K562 (cell line): ENCODE results near the gene TBC1D20. TPM values are rescaled to one million over a fixed set of nuclear protein-coding genes. Genes with fewer than 3 reads are reported as not detected.

ENCODE experiments used
- ATAC-seq: fragments of 200-7000 bp; cut with Tn5 transposase; 3 replicates; pipeline ENCODE4 v1.9.1; 2020; ENCODE audit warnings: moderate library complexity
- BruUV-seq: library from RNA; stranded (reverse); fragments of 400-500 nt; replicated peaks from 2 replicates; lab custom pipeline; 2021; lab: Mats Ljungman, UMichigan
- CTCF ChIA-PET: fragments of 300-600 bp; formaldehyde crosslinking; extraction: SDS; loops from one replicate; lab custom pipeline; 2021; ENCODE audit warnings: low intra/inter-chr PET ratio; lab: Yijun Ruan, JAX
- POLR2A ChIA-PET: fragments of 300-600, 350-650 bp; sonication (Branson Sonifier 250); formaldehyde crosslinking; extraction: SDS; loops from one replicate; lab custom pipeline; 2021; ENCODE audit warnings: antibody characterized with exemption, inconsistent platforms; lab: Yijun Ruan, JAX
- DNase-seq, 4 experiments: peaks; one replicate each; pipeline versions ENCODE4 v3.0.0 to v3.0.0-alpha.2; 2011 to 2018; ENCODE audit warnings: low spot score in 3 of 4, mixed read lengths in 3 of 4; ENCODE audit errors: extremely low read depth in 1 of 4
- FAIRE-seq: peaks from 2 replicates; lab custom pipeline; 2011; peaks lifted over from hg19 to GRCh38; lab: Jason Lieb, UNC
- H2AFZ ChIP-seq: 2 replicates; pipeline ENCODE4 v1.6.0; 2011; ENCODE audit warnings: low read depth, low read length, control low read depth, inconsistent platforms
- H3K27ac ChIP-seq: fragments of 200-600 bp; 3 replicates; pipeline ENCODE4 v1.8.0; 2011; ENCODE audit warnings: low read depth, mild to moderate bottlenecking, control low read depth, inconsistent platforms, low read length, moderate library complexity, mixed read lengths; ENCODE audit errors: extremely low read depth
- H3K27me3 ChIP-seq, 2 experiments: fragments of 300-600 bp in 1 of 2; 2 replicates in 1 of 2; 3 replicates in 1 of 2; pipeline versions ENCODE4 v1.6.0 to v1.8.0; 2011; ENCODE audit warnings: inconsistent platforms in 2 of 2, low read length in 2 of 2, mild to moderate bottlenecking in 1 of 2, mixed read lengths in 1 of 2, moderate library complexity in 1 of 2; ENCODE audit not compliant: control insufficient read depth in 2 of 2, insufficient read depth in 2 of 2
- H3K36me3 ChIP-seq: fragments of 300-600 bp; 3 replicates; pipeline ENCODE4 v1.8.0; 2011; ENCODE audit warnings: mild to moderate bottlenecking, low read length, inconsistent platforms; ENCODE audit not compliant: control insufficient read depth, insufficient read depth
- H3K4me1 ChIP-seq, 2 experiments: fragments of 200-600 bp in 1 of 2; replicated peaks in 1 of 2; 2 replicates in 1 of 2; 3 replicates in 1 of 2; pipeline versions ENCODE4 v1.5.1 to v1.8.0; 2011; ENCODE audit warnings: inconsistent platforms in 2 of 2, low read length in 2 of 2, mild to moderate bottlenecking in 1 of 2, mixed read lengths in 1 of 2, moderate library complexity in 1 of 2; ENCODE audit not compliant: control insufficient read depth in 2 of 2, insufficient read depth in 2 of 2
- H3K4me2 ChIP-seq: 2 replicates; pipeline ENCODE4 v1.6.1; 2011; ENCODE audit warnings: low read length, control low read depth, inconsistent platforms, mixed read lengths; ENCODE audit not compliant: insufficient read depth
- H3K4me3 ChIP-seq: fragments of 200-600 bp; sonication (generic), shearing (Covaris generic); 2 replicates; pipeline ENCODE4 v1.5.1; 2016; ENCODE audit warnings: control low read depth, inconsistent platforms
- H3K79me2 ChIP-seq: fragments of 200-600 bp; 3 replicates; pipeline ENCODE4 v1.8.0; 2011; ENCODE audit warnings: low read length, inconsistent platforms; ENCODE audit not compliant: control insufficient read depth, insufficient read depth
- H3K9ac ChIP-seq, 2 experiments: 2 replicates each; pipeline versions ENCODE4 v1.6.0 to v1.6.1; 2011; ENCODE audit warnings: low read depth in 2 of 2, low read length in 2 of 2, control low read depth in 1 of 2, inconsistent platforms in 1 of 2, mild to moderate bottlenecking in 1 of 2, mixed read lengths in 1 of 2; ENCODE audit not compliant: insufficient read depth in 1 of 2
- H3K9me1 ChIP-seq: one replicate; pipeline ENCODE4 v1.6.0; 2011; ENCODE audit warnings: inconsistent platforms, mild to moderate bottlenecking, low read length, moderate library complexity; ENCODE audit not compliant: control insufficient read depth, insufficient read depth
- H3K9me3 ChIP-seq: replicated peaks from 2 replicates; pipeline ENCODE4 v1.5.1; 2011; ENCODE audit warnings: low read depth, low read length, inconsistent platforms; ENCODE audit not compliant: control insufficient read depth, insufficient read depth
- H4K20me1 ChIP-seq: replicated peaks from 2 replicates; pipeline ENCODE4 v1.6.1; 2011; ENCODE audit warnings: low read length, inconsistent platforms, mixed read lengths; ENCODE audit not compliant: control insufficient read depth, insufficient read depth
- ARID3A ChIP-seq: IDR thresholded peaks from 2 replicates; pipeline ENCODE4 v1.6.1; 2012; ENCODE audit warnings: low read depth, low read length, improper control_type of control experiment, borderline replicate concordance
- CREM ChIP-seq: IDR thresholded peaks from 2 replicates; pipeline ENCODE4 v1.6.1; 2014; ENCODE audit warnings: antibody characterized with exemption, low read depth
- GABPB1 ChIP-seq: sonication (generic); formaldehyde crosslinking; IDR thresholded peaks from 2 replicates; pipeline ENCODE4 v1.8.0; 2022; ENCODE audit warnings: mild to moderate bottlenecking, missing genetic modification reagents
- HNRNPL ChIP-seq: fragments of 200-400 bp; formaldehyde crosslinking; IDR thresholded peaks from 2 replicates; pipeline ENCODE4 v1.6.1; 2017; ENCODE audit warnings: low read depth, mild to moderate bottlenecking, low read length
- HOXB6 ChIP-seq: fragments of 250-450 bp; sonication (Bioruptor Pico); IDR thresholded peaks from 2 replicates; pipeline ENCODE4 v1.5.1; 2022; ENCODE audit warnings: mild to moderate bottlenecking, borderline replicate concordance
- KAT7 ChIP-seq: sonication (generic); formaldehyde crosslinking; IDR thresholded peaks from 2 replicates; pipeline ENCODE4 v1.8.0; 2022; ENCODE audit warnings: missing genetic modification reagents, mild to moderate bottlenecking, borderline replicate concordance
- MAFF ChIP-seq: IDR thresholded peaks from 2 replicates; pipeline ENCODE4 v1.6.1; 2012; ENCODE audit warnings: low read length, improper control_type of control experiment
- NCOR1 ChIP-seq: fragments of 450-650 bp; IDR thresholded peaks from 2 replicates; pipeline ENCODE4 v1.6.1; 2016; ENCODE audit warnings: mild to moderate bottlenecking, moderate library complexity
- ZNF3 ChIP-seq: fragments of 250-450 bp; sonication (Bioruptor Pico); IDR thresholded peaks from 2 replicates; pipeline ENCODE4 v1.5.0; 2021; ENCODE audit warnings: mild to moderate bottlenecking, moderate library complexity
- WGBS: fragments of 100-300 bp; shearing (Covaris generic); methylation state at CpG from one replicate; pipeline ENCODE4 v1.1.6; 2016; ENCODE audit warnings: low coverage, mixed read lengths; ENCODE audit not compliant: insufficient coverage; ENCODE audit errors: missing lambda C conversion rate; 5-methylcytosine and 5-hydroxymethylcytosine counted together
- in situ Hi-C: fragments of 300-500 bp; cut with MboI; formaldehyde crosslinking; loops from 4 replicates; pipeline ENCODE4 v1.15.0; 2018; ENCODE audit warnings: inconsistent platforms, mixed read lengths
- intact Hi-C: fragments of 100-400 bp; cut with micrococcal nuclease; formaldehyde crosslinking; loops from 2 replicates; pipeline ENCODE4 v1.14.2; 2022
- polyA plus RNA-seq, 8 experiments: library from polyadenylated mRNA; depleted of rRNA in 4 of 8; stranded (reverse) in 5 of 8; unstranded in 3 of 8; fragments of >200 nt; fragmentation: Nextera tagmentation in 2 of 8; fragmentation: Illumina TruSeq in 1 of 8; extraction: Ambion mirVana in 2 of 8; extraction: Trizol in 1 of 8; gene quantifications; 2 replicates each; pipeline versions ENCODE4 v1.2.1 to v1.2.3, GENCODE V29; 2011 to 2014; ENCODE audit warnings: inconsistent platforms in 1 of 8, missing spikeins in 1 of 8
- total RNA-seq, 7 experiments: library from RNA; depleted of rRNA in 6 of 7; stranded (reverse); fragments of >200 nt in 6 of 7; fragmentation: Illumina TruSeq in 2 of 7; extraction: Trizol in 2 of 7; gene quantifications; 2 replicates each; pipeline versions ENCODE4 v1.2.1 to v1.2.3, GENCODE V29; 2011 to 2021; ENCODE audit warnings: low replicate concordance in 1 of 7
- TF ChIP-seq, protein P1 (sequence below), 2 experiments: IDR thresholded peaks in 1 of 2; conservative IDR thresholded peaks in 1 of 2; 2 replicates each; pipeline ENCODE4 v1.6.1; 2016; ENCODE audit warnings: low read depth in 2 of 2, mild to moderate bottlenecking in 1 of 2, missing compliant biosample characterization in 1 of 2, missing genetic modification characterization in 1 of 2, moderate library complexity in 1 of 2

TBC1D20 gene
- total and polyA plus RNA-seq, 9 of the 15 experiments (the other 6 are each of a cell fraction or from before 2014, with no cell fraction given): 7.0 to 25.3 (median 15.1) TPM

GRCh38 chr20:460707-461106 is 1.6 kb downstream of the TBC1D20 start:
- H3K9me3 ChIP-seq: no peaks in the 10 kb centered on the region
- intact Hi-C loops: loop anchor here (5.0 kb wide), 1 partner anchor 58 kb away; no protein-coding TSS in a partner anchor
- H4K20me1 ChIP-seq: peaks cover 16% of the 10 kb centered on the region
- peak overlapping the region in 1 of 2 experiments; percentile 78; a peak in 2 of 4 replicates for H3K9ac ChIP-seq
- in situ Hi-C loops: no loop called here
- H3K4me3 ChIP-seq: peak overlapping the region; percentile 93
- H2AFZ ChIP-seq: no peak overlapping the region
- DNase-seq (no peak), ATAC-seq (no peak), FAIRE-seq (peak; percentile 49)
- H3K4me1 ChIP-seq: peaks cover 4 to 21% of the 10 kb centered on the region in 2 experiments; a peak in 4 of 5 replicates
- no TSS peak for BruUV-seq
- H3K27ac ChIP-seq: peak overlapping the region; percentile 89
- H3K36me3 ChIP-seq: peaks cover 17% of the 10 kb centered on the region; the same call in 1 of the 3 replicates
- H3K79me2 ChIP-seq: peaks cover 63% of the 10 kb centered on the region
- no peaks in the 10 kb centered on the region for H3K9me1 ChIP-seq
- H3K4me2 ChIP-seq: peak overlapping the region; percentile 82
- ChIA-PET CTCF (no interaction called here), POLR2A (interaction anchor here (0.7 to 1.6 kb wide), 9 partner anchors 9 to 60 kb away, joined by 3 to 8 read pairs (median 4); no protein-coding TSS in a partner anchor)
- WGBS: 4% methylated on average over 2 of the region's 2 CpGs
- H3K27me3 ChIP-seq: no peaks in the 10 kb centered on the region
- no peak for TF ChIP-seq GABPB1 (CRISPR knock-in tag)
- TF ChIP-seq HNRNPL: 0 out of 2 replicates have a peak, but pooled peaks have one; percentile 33
- TF ChIP-seq KAT7 (CRISPR knock-in tag): peak; percentile 33; the same call in 1 of the 2 replicates
- no peak for TF ChIP-seq ZNF3 (CRISPR knock-in tag)

DNA sequence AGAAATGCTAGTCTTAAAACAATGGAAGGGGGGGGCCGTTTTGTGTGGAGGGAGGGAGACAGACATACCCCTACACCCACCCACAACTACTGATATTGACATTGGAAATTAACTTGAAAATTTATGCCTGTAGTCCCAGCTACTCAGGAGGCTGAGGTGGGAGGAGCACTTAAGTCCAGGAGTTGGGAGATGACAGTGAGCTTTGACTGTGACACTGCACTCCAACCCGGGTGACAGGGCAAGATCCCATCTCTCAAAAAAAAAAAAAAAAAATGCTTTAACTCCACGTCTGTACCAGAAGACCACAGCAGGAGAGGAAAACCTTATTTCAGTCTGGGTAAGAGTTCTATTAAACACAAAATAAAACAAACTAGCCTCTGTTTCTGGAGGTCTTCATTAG is 2.2 kb downstream of the TBC1D20 start:
- CTCF ChIA-PET: no interaction called here
- Histone ChIP-seq H3K36me3 (peaks cover 17% of the 10 kb centered on the region; the same call in 1 of the 3 replicates), H3K79me2 (peaks cover 67% of the 10 kb centered on the region), H3K4me3 (peak overlapping the region; percentile 93), H3K9ac (peak overlapping the region in 1 of 2 experiments; percentile 78; a peak in 2 of 4 replicates), H3K9me1 (no peaks in the 10 kb centered on the region), H3K27me3 (no peaks in the 10 kb centered on the region), H3K27ac (peak overlapping the region; percentile 89), H4K20me1 (peaks cover 16% of the 10 kb centered on the region), H3K4me2 (peak overlapping the region; percentile 82), H2AFZ (no peak overlapping the region), H3K9me3 (no peaks in the 10 kb centered on the region), H3K4me1 (peaks cover 4 to 21% of the 10 kb centered on the region in 2 experiments; a peak in 4 of 5 replicates)
- FAIRE-seq: peak; percentile 98
- POLR2A ChIA-PET: interaction anchor here (0.6 to 1.6 kb wide), 11 partner anchors 9 to 124 kb away, joined by 3 to 8 read pairs (median 4); no protein-coding TSS in a partner anchor
- intact Hi-C loops: loop anchor here (5.0 kb wide), 1 partner anchor 58 kb away; no protein-coding TSS in a partner anchor
- no TSS peak for BruUV-seq
- peak; percentile 78 for ATAC-seq
- in situ Hi-C loops: no loop called here
- 0% methylated on average over 3 of the region's 3 CpGs for WGBS
- peak in 2 of 4 experiments; percentile 49 to 82 for DNase-seq
- TF ChIP-seq NCOR1: no peak
- peak; percentile 67 for TF ChIP-seq MAFF
- TF ChIP-seq HOXB6 (CRISPR knock-in tag): no peak
- TF ChIP-seq ARID3A: no peak
- TF ChIP-seq, protein P1, sequence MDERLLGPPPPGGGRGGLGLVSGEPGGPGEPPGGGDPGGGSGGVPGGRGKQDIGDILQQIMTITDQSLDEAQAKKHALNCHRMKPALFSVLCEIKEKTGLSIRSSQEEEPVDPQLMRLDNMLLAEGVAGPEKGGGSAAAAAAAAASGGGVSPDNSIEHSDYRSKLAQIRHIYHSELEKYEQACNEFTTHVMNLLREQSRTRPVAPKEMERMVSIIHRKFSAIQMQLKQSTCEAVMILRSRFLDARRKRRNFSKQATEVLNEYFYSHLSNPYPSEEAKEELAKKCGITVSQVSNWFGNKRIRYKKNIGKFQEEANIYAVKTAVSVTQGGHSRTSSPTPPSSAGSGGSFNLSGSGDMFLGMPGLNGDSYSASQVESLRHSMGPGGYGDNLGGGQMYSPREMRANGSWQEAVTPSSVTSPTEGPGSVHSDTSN (CRISPR knock-in tag; IDR thresholded peaks at IDR 0.05; ENCODE audit: low read depth): no peak
- TF ChIP-seq, protein P1 (tag; conservative IDR thresholded peaks at IDR 0.05; ENCODE audit: low read depth): peak; percentile 52
- peak; percentile 29; the same call in 1 of the 2 replicates for TF ChIP-seq CREM
